Aorta (tissue), 5 donors: ENCODE measurements around the gene NFKBIE. TPM values are rescaled to one million over a fixed set of nuclear protein-coding genes. Genes with fewer than 3 reads are reported as not detected.
A peak's percentile ranks its signal among the peaks of the same experiment; 100 is the strongest.
"Not testable (repeated sequence)": the region's sequence is repeated elsewhere in the genome, so short reads cannot be mapped to it uniquely, and the experiment has no call there.

Source experiments
- ATAC-seq: fragments of 200-7000 bp; cut with Tn5 transposase; one replicate; pipeline ENCODE4 v1.9.1; 2022; ENCODE audit warnings: moderate library complexity; ENCODE audit not compliant: low FRiP score
- DNase-seq, 2 donors: peaks; one replicate each; pipeline ENCODE4 v3.0.0-alpha.2; 2020
- H3K27ac ChIP-seq, 2 donors: one replicate each; pipeline ENCODE4 v1.5.1; 2013; ENCODE audit warnings: low read length in 2 of 2, mild to moderate bottlenecking in 2 of 2, moderate library complexity in 2 of 2, control low read depth in 1 of 2, inconsistent platforms in 1 of 2, low read depth in 1 of 2
- H3K27me3 ChIP-seq, 2 donors: one replicate each; pipeline ENCODE4 v1.6.1; 2013; ENCODE audit warnings: control low read depth in 1 of 2, low read length in 1 of 2, mild to moderate bottlenecking in 1 of 2, moderate library complexity in 1 of 2; ENCODE audit not compliant: insufficient read depth in 2 of 2, control insufficient read depth in 1 of 2
- H3K36me3 ChIP-seq, 2 donors: one replicate each; pipeline ENCODE4 v1.6.1; 2013; ENCODE audit warnings: control low read depth in 1 of 2, low read length in 1 of 2, mild to moderate bottlenecking in 1 of 2; ENCODE audit not compliant: insufficient read depth in 2 of 2, control insufficient read depth in 1 of 2
- H3K4me1 ChIP-seq, 2 donors: one replicate each; pipeline ENCODE4 v1.6.1; 2013; ENCODE audit warnings: low read length in 2 of 2, control low read depth in 1 of 2, mild to moderate bottlenecking in 1 of 2, moderate library complexity in 1 of 2; ENCODE audit not compliant: insufficient read depth in 2 of 2, control insufficient read depth in 1 of 2
- H3K4me3 ChIP-seq, 2 donors: one replicate each; pipeline ENCODE4 v1.5.1; 2013; ENCODE audit warnings: low read length in 2 of 2, control low read depth in 1 of 2, mild to moderate bottlenecking in 1 of 2
- H3K9me3 ChIP-seq: one replicate; pipeline ENCODE4 v1.6.1; 2013; ENCODE audit warnings: mild to moderate bottlenecking, low read length; ENCODE audit not compliant: control insufficient read depth
- WGBS, 2 donors: extraction: QIAGEN DNeasy Blood & Tissue Kit; methylation state at CpG; one replicate each; pipeline ENCODE4 v1.1.7; 2013; 5-methylcytosine and 5-hydroxymethylcytosine counted together
- intact Hi-C, 2 donors: fragments of 100-400 bp; cut with DNase I; formaldehyde crosslinking; loops; one replicate each; pipeline versions ENCODE4 v1.14.2 to v1.15.0; 2022
- long read RNA-seq, 2 donors: library from polyadenylated mRNA; unstranded; transcript quantifications; one replicate each; pipeline ENCODE4 v2.0.0, GENCODE V29; 2020 to 2021
- polyA plus RNA-seq, 2 donors: library from polyadenylated mRNA; stranded (reverse); fragments of 200-250 nt; gene quantifications; one replicate each; pipeline ENCODE4 v1.2.3, GENCODE V29; 2013
- total RNA-seq, 2 donors: library from RNA; stranded (reverse); fragmentation: NEBNext Ultra II Directional; extraction: Animal tissue kit (Norgen Biotek cat#: 25700); gene quantifications; one replicate each; pipeline ENCODE4 v1.2.1, GENCODE V29; 2021
- donor health status: healthy with polysubstance abuse.
- donor health status: Bipolar disorder and iron deficiency.
- donor health status: DM: no; HTN: no; CAD: no.
- donor health status: DM: no; HTN: no; CAD: no.
- donor health status: DM: yes; HTN: yes; CAD: no.

Gene NFKBIE
- total RNA-seq (10 to 100 TPM in 1 of 2 donors, 1 to 10 TPM in 1; 5.4 to 10.9 TPM), polyA plus RNA-seq (1 to 10 TPM; 3.5 to 4.4 TPM)
- long read RNA-seq, donor 1, partial matches to known transcripts, result 2 of 7 reads
- long read RNA-seq, donor 1, other reads (novel, unspliced or antisense), result 2 of 7 reads
- long read RNA-seq, donor 2, transcript NFKBIE-201 (6 exons, 2,581 nt), result major isoform, 10 of 14 reads
- long read RNA-seq, donor 2, partial matches to known transcripts, result 2 of 14 reads
- long read RNA-seq, donor 2, other reads (novel, unspliced or antisense), result 2 of 14 reads

GRCh38 chr6:44265007-44265721, at the start of gene NFKBIE:
NFKBIE (minus strand) TSS chr6:44265551; CDS start chr6:44265346, 205 bp downstream.
- H3K4me3 ChIP-seq, result peak within 1 kb of the TSS; percentile 20 to 74
- H3K27ac ChIP-seq, result peak within 1 kb of the TSS in 1 of 2 donors; percentile 1
- H3K4me1 ChIP-seq, result peaks cover 0 to 4% of the 10 kb centered on the region in 2 donors
- intact Hi-C loops, result loop anchor here (5.0 kb wide), 2 partner anchors 37 to 42 kb away; no protein-coding TSS in a partner anchor
- ATAC-seq (peak; percentile 93), DNase-seq (peak; percentile 97 to 99)
- 0 to 1% methylated on average over 50 to 72 of the region's 72 CpGs for WGBS, 2 donors
- H3K36me3 ChIP-seq, result no peaks in the 10 kb centered on the region
- no peaks in the 10 kb centered on the region for H3K9me3 ChIP-seq
- no peaks in the 10 kb centered on the region for H3K27me3 ChIP-seq

GRCh38 chr6:44314657-44315056, 49.3 kb upstream of the NFKBIE start:
- intact Hi-C loops, DNase-seq: not testable (repeated sequence)
- WGBS, 2 donors, result 86 to 89% methylated on average over 8 of the region's 8 CpGs

GRCh38 chr6:44312901-44313788, 47.8 kb upstream of the NFKBIE start, which contains the start of gene AARS2:
AARS2 (minus strand) TSS chr6:44313347; CDS start chr6:44313323, 24 bp downstream.
- Histone ChIP-seq H3K27me3 (no peaks in the 10 kb centered on the region), H3K4me1 (no peaks in the 10 kb centered on the region), H3K27ac (peak within 1 kb of the TSS in 1 of 2 donors; percentile 9), H3K36me3 (peaks cover 0 to 2% of the 10 kb centered on the region in 2 donors), H3K4me3 (peak within 1 kb of the TSS; percentile 69 to 100), H3K9me3 (no peaks in the 10 kb centered on the region)
- DNase-seq (peak; percentile 91 to 97), ATAC-seq (peak; percentile 94)
- WGBS, 2 donors, result 2% methylated on average over 52 of the region's 52 CpGs
- intact Hi-C loops, result no loop called here

More at GRCh38 chr6:44314657-44315056, 49.3 kb upstream of the NFKBIE start:
- not testable (repeated sequence) for H3K27ac ChIP-seq, H3K9me3 ChIP-seq, H3K36me3 ChIP-seq, H3K4me1 ChIP-seq, H3K27me3 ChIP-seq, H3K4me3 ChIP-seq, ATAC-seq

GRCh38 chr6:44311767-44312166, 46.4 kb upstream of the NFKBIE start:
- H3K27ac ChIP-seq, result no peak overlapping the region
- intact Hi-C loops, result no loop called here
- peaks cover 0 to 2% of the 10 kb centered on the region in 2 donors for H3K36me3 ChIP-seq
- no peaks in the 10 kb centered on the region for H3K4me1 ChIP-seq
- 85 to 89% methylated on average over 3 of the region's 3 CpGs for WGBS, 2 donors
- no peak overlapping the region for H3K4me3 ChIP-seq
- ATAC-seq (no peak), DNase-seq (no peak)
- no peaks in the 10 kb centered on the region for H3K27me3 ChIP-seq
- H3K9me3 ChIP-seq, result no peaks in the 10 kb centered on the region

- Histone ChIP-seq H3K27me3 (no peaks in the 10 kb centered on the region), H3K4me1 (no peaks in the 10 kb centered on the region), H3K36me3 (peaks cover 0 to 2% of the 10 kb centered on the region in 2 donors), H3K27ac (no peak overlapping the region), H3K9me3 (no peaks in the 10 kb centered on the region), H3K4me3 (no peak overlapping the region)
- WGBS, 2 donors, result 43 to 89% methylated on average over 2 of the region's 2 CpGs
- intact Hi-C loops, result no loop called here
- ATAC-seq (no peak), DNase-seq (no peak)
These were observed 46.0 kb upstream of the NFKBIE start for GRCh38 chr6:44311304-44311703.

- peaks cover 2% of the 10 kb centered on the region in 2 donors for H3K36me3 ChIP-seq
- H3K27ac ChIP-seq, result no peak overlapping the region
- WGBS, 2 donors, result 96% methylated on average over 3 of the region's 3 CpGs
- intact Hi-C loops, result no loop called here
- ATAC-seq (no peak), DNase-seq (peak in 1 of 2 donors; percentile 64)
- H3K9me3 ChIP-seq, result no peaks in the 10 kb centered on the region
- no peak overlapping the region for H3K4me3 ChIP-seq
- H3K27me3 ChIP-seq, result no peaks in the 10 kb centered on the region
- no peaks in the 10 kb centered on the region for H3K4me1 ChIP-seq
These were observed 44.9 kb upstream of the NFKBIE start for GRCh38 chr6:44310241-44310640.

GRCh38 chr6:44309631-44310030, 44.3 kb upstream of the NFKBIE start:
- Histone ChIP-seq H3K27me3 (no peaks in the 10 kb centered on the region), H3K4me3 (no peak overlapping the region), H3K36me3 (peaks cover 2% of the 10 kb centered on the region in 2 donors), H3K9me3 (no peaks in the 10 kb centered on the region), H3K4me1 (no peaks in the 10 kb centered on the region), H3K27ac (no peak overlapping the region)
- no peak for DNase-seq
- no peak for ATAC-seq
- intact Hi-C loops, result loop anchor here in 1 of 2 donors (5.0 kb wide), 1 partner anchor 42 kb away; the partner anchor contains the start of gene NFKBIE

- peaks cover 2% of the 10 kb centered on the region in 2 donors for H3K36me3 ChIP-seq
- H3K9me3 ChIP-seq, result no peaks in the 10 kb centered on the region
- H3K4me3 ChIP-seq, result no peak overlapping the region
- H3K27ac ChIP-seq, result no peak overlapping the region
- no peaks in the 10 kb centered on the region for H3K4me1 ChIP-seq
- DNase-seq, result peak in 1 of 2 donors; percentile 22
- no peak for ATAC-seq
- no peaks in the 10 kb centered on the region for H3K27me3 ChIP-seq
- intact Hi-C loops, result loop anchor here in 1 of 2 donors (5.0 kb wide), 1 partner anchor 42 kb away; the partner anchor contains the start of gene NFKBIE
- WGBS, 2 donors, result 64 to 71% methylated on average over 2 of the region's 2 CpGs
These were observed 43.7 kb upstream of the NFKBIE start for GRCh38 chr6:44309092-44309491.
